Ovary (tissue), 9 donors: Measurements from ENCODE around the gene GCNT4. TPM values are rescaled to one million over a fixed set of nuclear protein-coding genes. Genes with fewer than 3 reads are reported as not detected.

Source experiments
- DNase-seq, 5 donors: peaks; one replicate each; pipeline ENCODE4 v3.0.0-alpha.2; 2019 to 2020
- H3K27ac ChIP-seq, 2 donors: fragments of 200-600 bp; one replicate each; pipeline versions ENCODE4 v1.5.1 to v1.8.0; 2019 to 2022
- H3K27me3 ChIP-seq: fragments of 200-600 bp; one replicate; pipeline ENCODE4 v1.8.0; 2022
- H3K36me3 ChIP-seq: fragments of 200-600 bp; sonication (generic); one replicate; pipeline ENCODE4 v1.5.1; 2019
- H3K4me1 ChIP-seq: one replicate; pipeline ENCODE4 v1.8.1; 2013; ENCODE audit warnings: mild to moderate bottlenecking, moderate library complexity; ENCODE audit not compliant: insufficient read depth
- H3K4me3 ChIP-seq: fragments of 200-600 bp; sonication (generic); one replicate; pipeline ENCODE4 v1.5.1; 2017
- H3K9me3 ChIP-seq, 2 donors: fragments of 200-600 bp in 1 of 2; sonication (generic) in 1 of 2; one replicate each; pipeline versions ENCODE4 v1.5.1 to v1.8.1; 2013 to 2019; ENCODE audit warnings: mild to moderate bottlenecking in 1 of 2, moderate library complexity in 1 of 2
- CTCF ChIP-seq, 3 donors: fragments of 450-650 bp in 2 of 3; fragments of 200-600 bp in 1 of 3; IDR thresholded peaks; one replicate each; pipeline versions ENCODE4 v1.5.1 to v1.8.0; 2016 to 2022; ENCODE audit warnings: antibody characterized with exemption in 3 of 3, mild to moderate bottlenecking in 1 of 3
- EP300 ChIP-seq: sonication (generic); formaldehyde crosslinking; IDR thresholded peaks from one replicate; pipeline ENCODE4 v1.6.1; 2017; ENCODE audit warnings: antibody characterized with exemption
- POLR2A ChIP-seq: fragments of 450-650 bp; IDR thresholded peaks from one replicate; pipeline ENCODE4 v1.6.1; 2017; ENCODE audit warnings: antibody characterized with exemption, mild to moderate bottlenecking, moderate library complexity
- WGBS, 3 donors: extraction: QIAGEN DNeasy Blood & Tissue Kit in 1 of 3; methylation state at CpG; one replicate each; pipeline versions ENCODE4 v1.1.5 to v1.1.7; 2013 to 2017; 5-methylcytosine and 5-hydroxymethylcytosine counted together
- intact Hi-C, 4 donors: fragments of 100-400 bp; cut with DNase I; formaldehyde crosslinking; loops; one replicate each; pipeline versions ENCODE4 v1.11.0 to v1.15.1; 2022 to 2023
- polyA plus RNA-seq, 2 donors: library from polyadenylated mRNA; stranded (reverse); fragments of 200-250 nt in 1 of 2; fragments of 350-450 nt in 1 of 2; fragmentation: Illumina TruSeq in 1 of 2; extraction: RNeasy Lipid Tissue Mini Kit (QIAGEN cat#74804) in 1 of 2; gene quantifications; one replicate each; pipeline ENCODE4 v1.2.3, GENCODE V29; 2013 to 2014
- total RNA-seq, 7 donors: library from RNA; depleted of rRNA in 2 of 7; stranded (reverse); fragments of >200 nt in 2 of 7; fragmentation: NEBNext Ultra II Directional in 3 of 7; extraction: Animal tissue kit (Norgen Biotek cat#: 25700) in 3 of 7; gene quantifications; one replicate each; pipeline versions ENCODE4 v1.1.0 to v1.2.4, GENCODE V29; 2016 to 2023
- donor health status: DM: no; HTN: no; CAD: no; lungs with moderate emphysema.
- donor health status: DM: no; HTN: no; CAD: no.
- donor health status: Bipolar disorder and iron deficiency.
- donor health status: DM: yes; HTN: yes; CAD: no.
- donor health status: DM: no; HTN: no; CAD: no.
- donor health status: DM: yes; HTN: yes; CAD: no.

GCNT4 gene
- total and polyA plus RNA-seq, 9 donors: 0.95 to 3.2 (median 1.9) TPM

DNA sequence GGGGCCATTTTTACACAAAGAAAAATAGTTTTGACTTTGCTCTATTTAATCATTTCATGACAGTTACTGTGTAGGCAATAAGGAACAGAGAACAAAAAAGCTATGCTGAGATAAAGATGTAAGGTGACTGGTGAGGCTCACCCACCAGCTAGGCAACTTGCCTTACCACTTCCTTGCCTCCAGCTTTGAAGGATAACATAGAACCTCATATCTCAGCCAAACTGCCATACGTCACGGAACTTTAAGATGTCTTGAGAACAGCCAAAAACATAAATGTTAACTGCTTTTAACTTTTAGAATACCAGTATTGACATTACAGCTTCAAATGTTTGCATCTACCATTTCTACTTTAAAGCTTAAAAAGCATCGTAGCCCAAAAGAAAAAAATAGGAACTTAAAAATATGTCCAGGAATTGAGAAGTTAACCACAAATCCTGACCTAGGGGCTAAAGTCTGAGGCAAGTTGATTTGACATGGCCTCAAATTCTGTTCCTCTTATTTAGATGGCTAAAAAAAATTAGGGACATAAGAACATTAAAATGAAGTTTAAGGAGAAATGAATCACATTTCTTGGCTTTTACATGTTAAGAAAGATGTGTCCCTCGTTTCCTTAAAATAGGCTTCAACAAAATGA lies 7.7 kb upstream of the GCNT4 start:
- Histone ChIP-seq H3K4me1 (no peaks in the 10 kb centered on the region), H3K4me3 (no peak overlapping the region), H3K36me3 (no peaks in the 10 kb centered on the region), H3K9me3 (no peaks in the 10 kb centered on the region), H3K27ac (no peak overlapping the region), H3K27me3 (no peaks in the 10 kb centered on the region)
- TF ChIP-seq CTCF (IDR thresholded peaks at IDR 0.05) (no peak), POLR2A (no peak), EP300 (no peak)
- WGBS, 3 donors: 81 to 89% (median 84%) methylated on average over 4 of the region's 4 CpGs
- intact Hi-C loops: loop anchor here in 1 of 4 donors (10.0 kb wide), 1 partner anchor 795 kb away; no protein-coding TSS in a partner anchor
- no peak for DNase-seq

DNA sequence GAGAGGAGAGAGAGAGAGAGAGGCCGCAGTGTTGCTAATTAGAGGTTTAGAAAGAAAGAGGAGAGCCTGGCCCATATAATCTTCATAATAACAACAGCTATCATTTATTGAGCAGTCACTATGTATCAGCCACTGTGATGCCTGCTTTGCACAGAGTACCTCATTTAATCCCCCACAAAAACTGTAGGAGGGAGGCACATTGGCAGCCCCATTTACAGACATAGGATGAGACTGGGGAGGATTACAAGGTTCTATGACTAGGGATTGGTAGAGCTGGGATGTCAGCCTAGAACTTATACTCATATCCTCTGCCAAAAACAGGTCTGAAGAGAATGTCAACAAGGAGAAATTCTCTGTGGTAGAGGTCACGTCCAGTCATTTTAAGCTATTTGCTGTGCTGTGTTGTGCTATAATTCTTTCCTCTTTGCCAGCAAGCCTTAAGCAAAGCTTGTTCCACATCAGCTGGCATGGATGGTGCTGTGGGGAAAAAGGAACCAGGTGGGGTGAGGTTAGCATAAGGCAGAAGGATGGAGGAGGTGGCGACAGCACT lies 6.7 kb upstream of the GCNT4 start:
- 61 to 66% (median 65%) methylated on average over 3 of the region's 3 CpGs for WGBS, 3 donors
- no peaks in the 10 kb centered on the region for H3K9me3 ChIP-seq
- TF ChIP-seq POLR2A: no peak
- TF ChIP-seq EP300: no peak
- peaks cover 3% of the 10 kb centered on the region for H3K4me1 ChIP-seq
- intact Hi-C loops: loop anchor here in 1 of 4 donors (10.0 kb wide), 1 partner anchor 794 kb away; no protein-coding TSS in a partner anchor
- no peaks in the 10 kb centered on the region for H3K27me3 ChIP-seq
- no peak for DNase-seq
- no peak overlapping the region for H3K27ac ChIP-seq
- no peaks in the 10 kb centered on the region for H3K36me3 ChIP-seq
- H3K4me3 ChIP-seq: no peak overlapping the region

DNA sequence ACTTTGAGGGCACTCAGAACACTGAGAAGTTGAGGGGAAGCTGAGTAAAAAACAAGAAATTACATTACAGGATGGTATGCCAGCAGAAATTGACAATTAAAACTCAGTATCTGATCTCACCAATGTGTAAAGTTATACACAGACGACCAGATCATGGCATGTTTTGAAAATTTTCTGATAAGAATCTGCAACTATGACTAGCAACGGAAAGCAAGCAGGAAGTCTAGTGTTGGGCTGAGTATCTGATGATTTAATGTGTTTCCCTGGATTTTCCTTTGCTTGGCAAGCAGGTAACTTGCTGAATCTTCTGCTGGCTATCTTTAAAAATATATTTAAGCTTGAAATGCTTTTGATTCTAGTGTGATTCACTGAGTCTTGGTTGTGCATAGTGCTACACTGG lies 5.2 kb upstream of the GCNT4 start:
- TF ChIP-seq EP300 (no peak), POLR2A (no peak), CTCF (IDR thresholded peaks at IDR 0.05) (no peak)
- intact Hi-C loops: loop anchor here in 1 of 4 donors (10.0 kb wide), 1 partner anchor 793 kb away; no protein-coding TSS in a partner anchor
- no peak for DNase-seq

DNA sequence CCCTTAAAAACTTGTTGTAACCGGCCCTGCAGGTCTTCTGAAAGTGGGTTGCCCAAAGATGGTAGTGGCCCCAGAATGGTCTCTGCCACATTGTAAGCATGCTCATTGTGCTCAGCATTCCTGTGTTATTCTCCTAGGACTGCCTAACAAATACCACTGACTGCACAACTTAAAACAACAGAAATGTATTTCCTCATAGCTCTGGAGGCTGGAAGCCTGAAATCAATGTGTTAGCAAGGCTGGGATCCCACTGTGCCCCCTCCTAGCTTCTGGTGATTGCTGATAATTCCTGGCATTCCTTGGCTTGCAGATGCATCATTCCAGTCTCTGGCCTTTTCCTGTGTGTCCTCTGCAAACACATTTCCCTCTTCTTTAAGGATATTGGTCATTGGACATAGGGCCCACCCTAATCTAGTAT lies 3.4 kb upstream of the GCNT4 start:
- H3K4me3 ChIP-seq: no peak overlapping the region
- peaks cover 8% of the 10 kb centered on the region for H3K4me1 ChIP-seq
- no peak for DNase-seq
- intact Hi-C loops: loop anchor here in 1 of 4 donors (10.0 kb wide), 1 partner anchor 791 kb away; no protein-coding TSS in a partner anchor
- H3K36me3 ChIP-seq: no peaks in the 10 kb centered on the region
- H3K27me3 ChIP-seq: no peaks in the 10 kb centered on the region
- no peak for TF ChIP-seq POLR2A
- no peak for TF ChIP-seq CTCF (IDR thresholded peaks at IDR 0.05)
- TF ChIP-seq EP300: no peak
- WGBS, 3 donors: 60 to 81% (median 71%) methylated on average over 1 of the region's 1 CpG
- no peaks in the 10 kb centered on the region for H3K9me3 ChIP-seq
- H3K27ac ChIP-seq: no peak overlapping the region

More for the DNA sequence above, 5.2 kb upstream of the GCNT4 start:
- Histone ChIP-seq H3K4me1 (peaks cover 3% of the 10 kb centered on the region), H3K9me3 (no peaks in the 10 kb centered on the region), H3K4me3 (no peak overlapping the region), H3K27me3 (no peaks in the 10 kb centered on the region), H3K36me3 (no peaks in the 10 kb centered on the region), H3K27ac (no peak overlapping the region)
- 49 to 59% (median 55%) methylated on average over 2 of the region's 2 CpGs for WGBS, 3 donors
